Retinal pigment epithelial cell (primary cell): ENCODE results near the gene ACSF3.

Experiments used
- DNase-seq: peaks from one replicate; pipeline ENCODE4 v3.0.0-alpha.2; 2010; ENCODE audit warnings: low read depth
- H3K4me3 ChIP-seq: 2 replicates; pipeline ENCODE4 v1.5.1; 2011; ENCODE audit warnings: mild to moderate bottlenecking, low read length, control low read depth, moderate library complexity
- CTCF ChIP-seq: conservative IDR thresholded peaks from 2 replicates; pipeline ENCODE4 v1.5.1; 2011; ENCODE audit warnings: low read depth, low read length, control low read depth, inconsistent platforms

Gene ACSF3

GRCh38 chr16:89048090-89048725 is 45.4 kb upstream of the ACSF3 start:
- TF ChIP-seq CTCF = no peak
- DNase-seq = no peak

GRCh38 chr16:89048871-89049422 is 44.7 kb upstream of the ACSF3 start:
- no peak overlapping the region for H3K4me3 ChIP-seq

More at GRCh38 chr16:89048090-89048725, 45.4 kb upstream of the ACSF3 start:
- H3K4me3 ChIP-seq = no peak overlapping the region

GRCh38 chr16:89049484-89050118 is 44.1 kb upstream of the ACSF3 start:
- TF ChIP-seq CTCF = no peak
- DNase-seq = no peak
- no peak overlapping the region for H3K4me3 ChIP-seq

More at GRCh38 chr16:89048871-89049422, 44.7 kb upstream of the ACSF3 start:
- TF ChIP-seq CTCF = no peak
- DNase-seq = no peak

GRCh38 chr16:89050119-89050867 is 43.4 kb upstream of the ACSF3 start:
- DNase-seq = no peak
- TF ChIP-seq CTCF = no peak
- no peak overlapping the region for H3K4me3 ChIP-seq

GRCh38 chr16:89050868-89051311 is 42.8 kb upstream of the ACSF3 start:
- H3K4me3 ChIP-seq = no peak overlapping the region
- TF ChIP-seq CTCF = no peak
- DNase-seq = no peak

GRCh38 chr16:89051521-89052166 is 42.0 kb upstream of the ACSF3 start:
- no peak for DNase-seq
- no peak for TF ChIP-seq CTCF
- no peak overlapping the region for H3K4me3 ChIP-seq
